RWPE1 (cell line): ENCODE results near the gene CDRT15.

Source experiments
- CTCF ChIA-PET: fragments of 350-600 bp; sonication (Branson Sonifier 250); formaldehyde crosslinking; extraction: SDS; loops from one replicate; lab custom pipeline; 2021; lab: Yijun Ruan, JAX
- POLR2A ChIA-PET: fragments of 400-600 bp; formaldehyde crosslinking; extraction: SDS; loops from one replicate; lab custom pipeline; 2020; ENCODE audit warnings: antibody characterized with exemption; ENCODE audit not compliant: low non-redundant PET; lab: Yijun Ruan, JAX
- DNase-seq: peaks from one replicate; pipeline ENCODE4 v3.0.0; 2012; ENCODE audit warnings: low spot score
- H3K27ac ChIP-seq: fragments of 450-650 bp; 2 replicates; pipeline ENCODE4 v1.5.1; 2017
- TF ChIP-seq, protein P1 (sequence below): fragments of 450-650 bp; conservative IDR thresholded peaks from 2 replicates; pipeline ENCODE4 v1.5.1; 2017; ENCODE audit warnings: low read depth, mild to moderate bottlenecking

Gene CDRT15

DNA sequence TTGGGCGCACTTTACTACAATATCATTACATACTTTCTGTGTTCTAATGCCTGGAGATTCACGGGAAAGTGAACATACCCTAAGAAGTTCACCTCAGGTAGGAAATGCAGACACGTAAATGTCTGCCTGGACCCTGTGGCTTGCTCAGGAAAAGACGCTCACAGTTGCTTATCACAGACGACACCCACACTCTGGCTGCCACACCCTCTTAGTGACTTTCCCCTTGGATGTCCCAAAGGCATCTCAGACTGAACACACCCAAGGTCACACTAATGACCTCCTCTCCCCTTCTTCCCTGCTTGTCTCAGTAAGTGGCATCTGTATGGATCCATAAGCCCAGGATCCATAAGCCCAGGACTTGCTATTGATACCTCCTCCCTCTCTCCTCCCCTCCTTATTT, 32.6 kb downstream of the CDRT15 start:
- CTCF ChIA-PET = interaction anchor here (0.6 kb wide), 1 partner anchor 543 kb away, joined by 3 read pairs; no protein-coding TSS in a partner anchor
- DNase-seq = no peak
- TF ChIP-seq, protein P1, sequence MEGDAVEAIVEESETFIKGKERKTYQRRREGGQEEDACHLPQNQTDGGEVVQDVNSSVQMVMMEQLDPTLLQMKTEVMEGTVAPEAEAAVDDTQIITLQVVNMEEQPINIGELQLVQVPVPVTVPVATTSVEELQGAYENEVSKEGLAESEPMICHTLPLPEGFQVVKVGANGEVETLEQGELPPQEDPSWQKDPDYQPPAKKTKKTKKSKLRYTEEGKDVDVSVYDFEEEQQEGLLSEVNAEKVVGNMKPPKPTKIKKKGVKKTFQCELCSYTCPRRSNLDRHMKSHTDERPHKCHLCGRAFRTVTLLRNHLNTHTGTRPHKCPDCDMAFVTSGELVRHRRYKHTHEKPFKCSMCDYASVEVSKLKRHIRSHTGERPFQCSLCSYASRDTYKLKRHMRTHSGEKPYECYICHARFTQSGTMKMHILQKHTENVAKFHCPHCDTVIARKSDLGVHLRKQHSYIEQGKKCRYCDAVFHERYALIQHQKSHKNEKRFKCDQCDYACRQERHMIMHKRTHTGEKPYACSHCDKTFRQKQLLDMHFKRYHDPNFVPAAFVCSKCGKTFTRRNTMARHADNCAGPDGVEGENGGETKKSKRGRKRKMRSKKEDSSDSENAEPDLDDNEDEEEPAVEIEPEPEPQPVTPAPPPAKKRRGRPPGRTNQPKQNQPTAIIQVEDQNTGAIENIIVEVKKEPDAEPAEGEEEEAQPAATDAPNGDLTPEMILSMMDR = no peak
- no peak overlapping the region for H3K27ac ChIP-seq
- POLR2A ChIA-PET = no interaction called here

DNA sequence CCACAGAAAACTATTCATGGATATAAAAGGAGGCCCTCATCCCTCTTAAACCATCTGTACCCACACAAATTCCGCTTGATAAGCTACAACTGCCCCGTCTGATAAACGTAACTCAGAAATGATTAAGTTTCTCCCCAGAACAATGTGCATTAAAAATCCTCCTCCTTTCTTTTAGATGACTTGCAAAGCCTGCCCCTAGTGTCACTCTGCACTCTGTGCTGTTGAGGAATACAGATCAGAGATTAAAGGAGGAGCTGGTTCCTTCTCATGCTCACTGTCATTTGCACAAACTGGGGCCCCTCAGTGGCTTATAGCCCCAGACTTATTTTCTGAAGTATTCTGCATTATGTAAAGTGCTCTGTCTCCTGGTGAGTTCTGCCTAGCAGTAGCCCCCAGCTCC, 33.3 kb downstream of the CDRT15 start:
- no peak overlapping the region for H3K27ac ChIP-seq
- DNase-seq = no peak
- CTCF ChIA-PET = interaction anchor here (0.6 kb wide), 1 partner anchor 543 kb away, joined by 3 read pairs; no protein-coding TSS in a partner anchor
- POLR2A ChIA-PET = no interaction called here
- TF ChIP-seq, protein P1 = no peak

DNA sequence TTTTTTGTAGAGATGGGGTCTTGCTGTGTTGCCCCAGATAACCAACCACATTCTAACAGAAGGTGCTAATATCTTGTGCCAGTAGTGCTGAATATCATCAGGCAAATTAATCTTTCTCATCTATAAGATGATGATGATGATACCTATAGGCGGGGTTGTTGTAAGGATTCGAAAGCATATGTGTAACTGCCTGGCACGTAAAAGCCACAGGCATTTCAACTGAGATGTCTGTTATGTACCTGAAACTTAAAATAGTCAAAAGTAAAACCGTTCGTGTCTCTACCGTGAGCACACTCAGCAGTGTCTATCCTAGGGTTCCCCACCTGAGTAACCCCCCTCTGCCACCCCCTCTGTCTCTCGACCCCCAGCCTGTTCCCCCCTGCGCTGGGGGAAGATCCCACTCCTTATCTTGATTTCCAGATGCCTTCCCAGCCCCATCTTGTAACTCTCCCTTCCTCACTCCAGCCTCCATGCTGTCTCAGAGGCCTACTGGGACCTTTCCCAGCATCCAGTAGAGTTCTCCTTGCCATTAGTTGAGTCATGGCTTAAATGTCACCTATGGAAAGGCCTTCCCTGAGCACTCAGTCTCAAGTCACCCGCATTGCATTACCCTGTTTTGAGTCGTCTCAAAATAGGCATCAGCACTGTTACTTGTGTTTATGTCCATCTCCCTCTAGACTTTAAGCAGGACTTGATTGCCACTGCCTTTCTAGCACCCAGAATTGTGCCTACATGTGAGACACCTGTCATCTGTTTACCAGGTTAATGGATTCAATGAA, 34.1 kb downstream of the CDRT15 start:
- CTCF ChIA-PET = interaction anchor here (0.6 kb wide), 1 partner anchor 448 kb away, joined by 3 read pairs; no protein-coding TSS in a partner anchor
- no peak for DNase-seq
- TF ChIP-seq, protein P1 = no peak
- POLR2A ChIA-PET = no interaction called here
- H3K27ac ChIP-seq = no peak overlapping the region

DNA sequence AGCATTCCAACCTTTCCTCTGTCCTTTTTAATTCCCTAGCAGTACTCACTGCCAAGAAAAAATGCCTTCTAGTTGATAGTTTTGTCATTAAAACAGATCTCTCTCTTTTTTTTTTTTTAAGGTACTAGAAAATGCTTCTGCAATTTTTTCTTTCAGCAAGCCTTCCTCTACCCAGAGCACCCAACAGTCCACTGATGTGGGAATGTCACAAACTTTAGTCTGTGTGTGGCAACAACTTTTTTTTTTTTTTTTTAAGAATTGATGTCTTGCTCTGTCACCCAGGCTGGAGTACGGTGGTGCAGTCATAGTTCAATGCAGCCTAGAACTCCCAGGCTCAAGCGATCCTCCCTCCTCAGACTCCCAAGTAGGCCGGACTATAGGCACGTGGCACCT, 34.7 kb downstream of the CDRT15 start:
- TF ChIP-seq, protein P1 = no peak
- POLR2A ChIA-PET = no interaction called here
- no peak overlapping the region for H3K27ac ChIP-seq
- no peak for DNase-seq
- CTCF ChIA-PET = no interaction called here

DNA sequence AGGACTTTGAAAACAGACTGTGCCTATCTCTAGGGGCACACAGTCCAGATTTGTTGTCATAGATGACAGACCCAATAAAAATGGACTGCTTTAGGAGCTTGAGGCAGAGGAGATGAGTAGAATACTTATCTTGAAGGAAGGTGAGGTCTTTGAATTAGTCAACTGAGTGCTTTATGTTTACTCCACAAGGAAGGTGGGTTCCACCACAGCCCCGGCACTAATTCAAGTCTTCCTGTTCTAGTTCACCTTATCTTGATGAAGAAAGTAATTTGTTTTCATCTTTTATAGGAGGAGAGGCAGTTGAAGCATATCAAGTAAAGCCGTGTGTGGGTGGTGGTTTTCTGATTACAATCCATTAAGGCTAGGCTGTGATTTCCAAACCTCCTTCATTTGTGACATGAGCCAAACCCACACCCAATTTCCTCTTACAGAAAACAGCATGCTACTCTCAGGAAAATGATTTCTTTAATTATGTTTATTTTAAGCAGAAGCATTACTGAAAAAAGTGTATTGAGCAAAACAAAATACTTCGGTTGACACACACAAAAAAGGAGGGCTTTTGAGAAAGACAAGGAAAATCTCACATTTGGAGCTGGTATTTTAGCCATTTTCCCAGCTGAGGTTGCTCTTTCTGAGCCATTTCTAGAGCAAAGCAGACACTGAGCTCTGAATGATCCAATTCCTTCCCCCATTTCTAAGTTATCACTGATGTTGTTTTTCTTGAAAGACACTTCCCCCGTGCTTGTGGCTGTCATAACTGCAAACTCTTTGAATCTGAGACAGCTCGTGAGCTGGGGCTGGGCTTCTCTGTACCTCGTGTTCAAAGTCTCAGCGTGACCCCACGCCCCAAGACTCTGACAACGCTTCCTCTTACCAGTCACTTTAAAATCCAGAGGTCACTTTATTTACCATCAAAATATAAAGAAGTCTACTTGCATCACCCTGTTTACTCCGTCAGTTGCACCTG, 35.4 kb downstream of the CDRT15 start:
- TF ChIP-seq, protein P1 = no peak
- no peak for DNase-seq
- ChIA-PET POLR2A (no interaction called here), CTCF (no interaction called here)
- no peak overlapping the region for H3K27ac ChIP-seq

DNA sequence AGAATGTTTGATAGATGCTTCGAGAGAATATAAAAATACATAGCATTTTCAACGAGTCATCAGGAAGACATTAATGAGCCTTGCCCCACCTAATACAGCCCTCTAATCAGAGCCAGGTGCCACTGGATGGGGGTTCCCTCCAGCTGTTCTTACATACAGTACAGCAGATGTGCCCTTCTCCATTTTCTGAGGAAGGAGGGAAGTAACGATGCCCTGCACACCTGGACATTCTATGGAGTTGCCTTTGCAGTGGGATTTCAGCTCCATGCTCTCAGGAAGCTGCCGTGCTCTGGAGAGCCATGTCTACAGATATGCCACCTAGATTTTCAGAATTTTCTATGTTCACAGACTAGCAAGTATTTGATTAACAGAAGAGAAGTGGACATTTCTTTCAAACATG, 36.3 kb downstream of the CDRT15 start:
- no peak for DNase-seq
- H3K27ac ChIP-seq = no peak overlapping the region
- ChIA-PET POLR2A (no interaction called here), CTCF (no interaction called here)
- TF ChIP-seq, protein P1 = no peak
